HG03060 (cell line): Measurements from ENCODE around the gene LIM2.
"Not testable (repeated sequence)": the region's sequence is repeated elsewhere in the genome, so short reads cannot be mapped to it uniquely, and the experiment has no call there.

Source experiments
- ATAC-seq: cut with Tn5 transposase; IDR thresholded peaks from one replicate; pipeline ENCODE4 v1.9.1; 2021; ENCODE audit warnings: low read depth, moderate number of reproducible peaks; ENCODE audit not compliant: unreplicated experiment

LIM2 gene

DNA sequence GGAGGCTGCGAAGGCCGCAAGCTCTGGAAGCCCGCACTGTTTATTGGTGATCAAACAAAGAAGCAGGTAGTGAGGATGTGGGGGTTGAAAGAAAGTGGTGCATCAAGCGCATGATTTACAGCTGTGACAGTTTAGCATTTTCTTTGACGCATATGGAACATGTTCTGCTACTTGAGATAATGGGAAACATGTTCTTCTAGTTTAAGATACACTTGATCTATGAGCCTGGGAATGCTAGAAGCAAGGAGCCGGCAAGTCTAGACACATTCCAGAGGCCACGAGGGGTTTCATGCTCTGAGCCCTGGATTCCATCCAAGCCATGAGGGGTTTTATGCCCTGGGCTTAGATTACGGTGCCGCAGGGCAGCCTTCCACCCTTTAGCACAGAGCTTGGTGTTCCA, 9.7 kb upstream of the LIM2 start:
- ATAC-seq: not testable (repeated sequence)

- no peak for ATAC-seq
Measured at GRCh38 chr19:51396175-51396574, 8.4 kb upstream of the LIM2 start.

GRCh38 chr19:51394050-51394836, 6.5 kb upstream of the LIM2 start:
- peak; percentile 78 for ATAC-seq

DNA sequence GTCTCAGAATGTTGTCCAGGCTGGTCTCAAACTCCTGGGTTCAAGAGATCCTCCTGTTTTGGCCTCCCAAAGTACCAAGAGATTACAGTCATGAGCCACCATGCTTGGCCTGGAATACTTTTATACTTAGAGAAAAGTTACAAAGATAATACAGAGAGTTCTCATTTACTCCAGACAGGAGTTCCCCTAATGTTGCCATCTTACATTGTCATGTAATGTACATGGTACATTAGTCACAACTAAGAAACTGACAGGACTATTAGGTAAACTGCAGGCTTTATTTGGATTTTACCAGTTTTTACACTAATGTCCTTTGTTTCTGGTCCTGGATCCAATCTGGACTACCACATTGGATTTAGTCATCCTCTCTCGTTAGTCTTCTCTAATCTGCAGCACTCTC, 4.9 kb upstream of the LIM2 start:
- no peak for ATAC-seq

DNA sequence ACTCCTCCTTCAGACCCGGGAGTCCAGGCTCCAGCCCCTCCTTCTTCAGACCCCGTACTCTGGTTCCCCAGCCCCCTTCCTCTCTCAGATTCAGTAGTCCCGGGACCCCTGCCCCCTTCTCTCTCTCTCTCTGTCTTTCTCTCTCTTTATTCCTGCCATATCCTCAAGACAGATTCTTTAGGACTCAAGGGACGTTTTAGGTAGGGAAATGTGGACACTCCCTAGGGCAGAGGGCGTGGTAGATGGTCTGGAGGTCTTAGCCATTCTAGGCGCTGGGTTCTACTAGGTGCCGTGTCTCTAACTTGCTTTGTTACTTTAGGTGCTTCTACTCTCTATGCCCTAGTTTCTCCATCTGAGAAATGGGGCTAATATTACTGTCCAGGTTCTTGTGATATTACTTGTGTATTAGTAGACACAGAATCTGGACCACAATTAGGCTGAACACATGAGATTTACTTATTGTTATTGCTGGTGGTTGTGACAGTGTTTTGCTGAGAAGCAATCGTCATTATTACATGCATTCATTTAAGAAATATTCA, 3.4 kb upstream of the LIM2 start:
- no peak for ATAC-seq

DNA sequence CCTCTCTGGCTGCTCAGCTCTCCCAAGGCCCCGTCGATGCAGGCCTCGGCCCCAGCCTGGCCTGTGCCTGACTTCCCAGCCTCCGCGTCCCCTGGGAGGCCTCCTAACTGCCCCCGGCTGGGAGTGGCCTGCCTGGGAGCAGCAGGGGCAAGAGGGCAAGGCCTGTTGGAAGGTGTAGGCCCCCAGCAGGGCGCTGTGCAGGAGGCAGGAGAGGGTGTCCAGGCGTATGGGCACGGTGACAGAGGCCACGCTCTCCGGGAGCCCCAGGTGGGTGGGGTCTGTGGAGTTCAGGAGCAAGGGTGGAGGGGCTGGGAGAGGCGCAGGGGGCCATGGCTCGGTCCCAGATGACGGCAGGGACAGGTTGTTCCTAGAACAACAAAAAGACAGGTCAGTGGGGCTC, 1.4 kb upstream of the LIM2 start:
- ATAC-seq: no peak

GRCh38 chr19:51386882-51387520, 773 bp downstream of the LIM2 start:
- no peak for ATAC-seq

GRCh38 chr19:51382004-51382403, 5.8 kb downstream of the LIM2 start:
- no peak for ATAC-seq

GRCh38 chr19:51380379-51380778, 7.4 kb downstream of the LIM2 start:
- no peak for ATAC-seq

GRCh38 chr19:51377422-51377821, 10.4 kb downstream of the LIM2 start:
- ATAC-seq: no peak

DNA sequence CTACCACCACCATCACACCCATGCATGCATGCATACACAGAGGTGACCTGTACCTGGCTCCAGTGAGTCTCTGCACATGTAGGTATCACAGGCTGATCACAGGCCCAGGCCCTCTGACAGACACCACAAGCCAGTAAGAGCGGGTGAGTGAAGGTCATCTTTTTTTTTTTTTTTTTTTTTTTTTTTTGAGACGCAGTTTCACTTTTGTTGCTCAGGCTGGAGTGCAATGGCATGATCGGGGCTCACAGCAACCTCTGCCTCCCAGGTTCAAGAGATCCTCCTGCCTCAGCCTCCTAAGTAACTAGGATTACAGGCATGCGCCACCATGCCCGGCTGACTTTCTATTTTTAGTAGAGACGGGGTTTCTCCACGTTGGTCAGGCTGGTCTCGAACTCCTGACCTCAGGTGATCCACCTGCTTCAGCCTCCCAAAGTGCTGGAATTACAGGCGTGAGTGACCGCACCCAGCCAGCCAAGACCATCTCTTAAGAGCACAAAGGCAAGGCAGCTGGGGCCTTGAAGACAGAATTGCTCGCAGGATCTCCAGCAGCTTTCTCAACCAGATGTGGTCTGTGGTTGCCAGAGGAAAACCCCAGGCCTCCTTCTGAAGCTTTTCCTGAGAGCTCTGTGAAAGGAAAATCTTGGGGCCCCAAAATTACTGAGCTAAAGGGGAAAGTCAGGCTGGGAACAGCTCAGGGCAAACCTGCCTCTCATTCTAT, 12.1 kb downstream of the LIM2 start:
- no peak for ATAC-seq

DNA sequence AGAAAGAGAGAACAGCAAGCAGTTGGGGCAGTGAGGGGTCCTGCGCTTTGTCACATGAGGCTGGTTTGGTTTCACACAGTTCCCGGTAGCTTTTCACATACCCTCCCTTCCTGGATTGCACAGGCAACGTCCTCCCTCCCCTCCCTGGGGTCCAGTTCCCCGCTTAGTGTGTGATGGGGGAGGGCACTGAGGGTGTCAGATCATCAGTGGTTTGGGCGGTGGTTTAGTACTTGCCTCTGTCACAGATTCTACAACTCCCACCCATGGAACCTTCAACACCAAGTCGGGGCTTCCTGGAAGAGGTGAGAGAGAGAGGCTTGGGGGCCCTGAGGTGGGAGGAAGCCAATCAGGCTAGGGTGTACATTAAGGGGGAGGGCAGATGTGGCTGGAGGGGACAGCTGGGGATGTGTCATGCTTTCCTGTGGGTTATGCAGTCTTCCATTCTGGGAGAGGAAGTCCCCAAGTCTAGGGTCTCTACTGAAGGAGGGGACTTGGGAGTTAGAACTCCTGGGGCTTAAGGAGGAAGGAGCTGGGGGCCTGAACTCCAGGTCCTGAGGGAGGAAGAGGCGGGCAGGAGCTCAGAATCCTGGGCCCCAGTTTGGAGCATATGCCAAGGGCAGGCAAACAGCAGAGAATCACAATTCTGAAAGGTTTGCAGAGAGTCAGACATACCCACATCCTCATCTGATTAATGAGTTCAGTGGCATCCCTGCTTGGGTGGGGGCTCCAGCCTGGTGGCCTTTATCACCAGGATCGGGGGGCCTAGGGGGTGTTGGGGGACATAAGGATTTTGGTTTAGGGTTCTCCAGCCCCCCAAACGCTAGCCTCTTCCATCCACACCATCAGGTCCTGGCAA, 14.9 kb downstream of the LIM2 start, which contains the start of gene NKG7:
Gene NKG7, minus strand, starts transcription at position 6 of the 856 bp plus-strand sequence. CDS start 119 bp downstream, outside the sequence.
- ATAC-seq: no peak

GRCh38 chr19:51372021-51372648, 15.6 kb downstream of the LIM2 start:
- no peak for ATAC-seq

DNA sequence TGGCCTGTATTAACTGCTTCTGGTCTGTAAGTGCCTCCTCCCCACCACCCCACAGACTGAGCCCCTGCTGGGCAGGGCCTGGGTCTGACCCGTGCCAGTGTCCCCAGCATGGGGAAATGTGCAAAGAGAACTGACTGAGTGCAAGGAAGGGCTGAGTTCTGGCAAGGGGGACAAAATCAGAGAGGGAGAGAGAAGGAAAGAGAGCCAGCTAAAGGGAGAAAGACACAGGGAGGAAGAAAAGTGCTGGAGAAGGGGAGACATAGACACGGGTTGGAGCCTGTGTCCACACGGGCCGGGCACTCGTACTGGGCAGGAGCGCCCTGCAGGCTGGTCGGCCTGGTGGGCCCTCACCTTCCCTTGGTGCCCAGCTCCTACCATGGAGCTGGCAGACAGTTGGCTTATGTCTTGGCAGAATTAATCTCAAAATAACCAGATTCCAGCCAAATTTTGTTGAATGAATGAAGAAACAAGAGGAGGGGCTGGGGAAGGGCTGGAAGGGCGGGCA, 16.5 kb downstream of the LIM2 start:
- ATAC-seq: no peak

GRCh38 chr19:51370230-51370629, 17.5 kb downstream of the LIM2 start:
- ATAC-seq: no peak

- no peak for ATAC-seq
Measured at GRCh38 chr19:51368366-51369282, 19.1 kb downstream of the LIM2 start, which contains the start of gene CLDND2. CLDND2 (minus strand) TSS chr19:51369003; CDS start chr19:51368577, 426 bp downstream.

GRCh38 chr19:51367565-51368365, 20.0 kb downstream of the LIM2 start:
- peak; percentile 41 for ATAC-seq

- ATAC-seq: no peak
Measured at GRCh38 chr19:51367255-51367564, 20.6 kb downstream of the LIM2 start.
